MM.1S (cell line): ENCODE measurements around the gene MELTF.

Source experiments
- EZH2phosphoT487 ChIP-seq: fragments of 300-600 bp; sonication (generic); IDR thresholded peaks from 2 replicates; pipeline ENCODE4 v1.6.1; 2018; ENCODE audit warnings: antibody characterized with exemption, low read length
- TF ChIP-seq, protein P1 (sequence below): fragments of 300-600 bp; sonication (generic); IDR thresholded peaks from 2 replicates; pipeline ENCODE4 v1.5.1; 2016; ENCODE audit warnings: antibody characterized with exemption, low read length, mixed read lengths

DNA sequence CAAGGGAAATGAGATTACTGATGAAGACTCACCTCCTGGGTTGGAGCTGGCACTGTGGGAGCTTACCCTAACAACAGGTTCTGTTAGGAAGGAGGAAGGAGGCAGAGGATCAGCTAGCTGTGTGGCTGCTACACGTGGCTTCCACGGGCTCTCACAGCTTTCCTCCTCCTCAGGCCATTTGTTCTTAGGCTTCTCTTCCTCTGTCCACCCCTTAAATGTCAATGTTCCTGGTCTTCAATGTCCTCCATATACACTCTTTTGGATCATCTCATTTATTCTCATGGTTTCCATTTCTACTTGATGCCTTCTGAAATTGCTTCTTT lies 66.0 kb downstream of the MELTF start:
- TF ChIP-seq EZH2phosphoT487, result no peak
- TF ChIP-seq, protein P1, sequence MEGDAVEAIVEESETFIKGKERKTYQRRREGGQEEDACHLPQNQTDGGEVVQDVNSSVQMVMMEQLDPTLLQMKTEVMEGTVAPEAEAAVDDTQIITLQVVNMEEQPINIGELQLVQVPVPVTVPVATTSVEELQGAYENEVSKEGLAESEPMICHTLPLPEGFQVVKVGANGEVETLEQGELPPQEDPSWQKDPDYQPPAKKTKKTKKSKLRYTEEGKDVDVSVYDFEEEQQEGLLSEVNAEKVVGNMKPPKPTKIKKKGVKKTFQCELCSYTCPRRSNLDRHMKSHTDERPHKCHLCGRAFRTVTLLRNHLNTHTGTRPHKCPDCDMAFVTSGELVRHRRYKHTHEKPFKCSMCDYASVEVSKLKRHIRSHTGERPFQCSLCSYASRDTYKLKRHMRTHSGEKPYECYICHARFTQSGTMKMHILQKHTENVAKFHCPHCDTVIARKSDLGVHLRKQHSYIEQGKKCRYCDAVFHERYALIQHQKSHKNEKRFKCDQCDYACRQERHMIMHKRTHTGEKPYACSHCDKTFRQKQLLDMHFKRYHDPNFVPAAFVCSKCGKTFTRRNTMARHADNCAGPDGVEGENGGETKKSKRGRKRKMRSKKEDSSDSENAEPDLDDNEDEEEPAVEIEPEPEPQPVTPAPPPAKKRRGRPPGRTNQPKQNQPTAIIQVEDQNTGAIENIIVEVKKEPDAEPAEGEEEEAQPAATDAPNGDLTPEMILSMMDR, result no peak
